H9 (cell line): ENCODE data around the gene CHCHD6. TPM values are rescaled to one million over a fixed set of nuclear protein-coding genes. Genes with fewer than 3 reads are reported as not detected.

Experiments
- DNase-seq: peaks from one replicate; pipeline ENCODE4 v3.0.0-alpha.2; 2017
- H2AFZ ChIP-seq: one replicate; pipeline ENCODE4 v1.6.1; 2013; ENCODE audit warnings: mild to moderate bottlenecking, low read length, control low read depth, moderate library complexity
- H2AK5ac ChIP-seq: 2 replicates; pipeline ENCODE4 v1.6.1; 2013; ENCODE audit warnings: low read length, control low read depth, mixed read lengths; ENCODE audit not compliant: insufficient read length
- H2BK120ac ChIP-seq: one replicate; pipeline ENCODE4 v1.6.1; 2013; ENCODE audit warnings: low read depth, mild to moderate bottlenecking, low read length, control low read depth, inconsistent platforms; ENCODE audit not compliant: poor library complexity, severe bottlenecking
- H2BK12ac ChIP-seq: 2 replicates; pipeline ENCODE4 v1.6.1; 2013; ENCODE audit warnings: low read length, control low read depth, mixed read lengths, low read depth; ENCODE audit not compliant: insufficient read length
- H2BK15ac ChIP-seq: 2 replicates; pipeline ENCODE4 v1.6.1; 2013; ENCODE audit warnings: low read depth, low read length, control low read depth
- H2BK20ac ChIP-seq: one replicate; pipeline ENCODE4 v1.6.1; 2013; ENCODE audit warnings: low read depth, mild to moderate bottlenecking, low read length, control low read depth, inconsistent platforms; ENCODE audit not compliant: poor library complexity, severe bottlenecking
- H2BK5ac ChIP-seq: 2 replicates; pipeline ENCODE4 v1.6.1; 2013; ENCODE audit warnings: low read length, control low read depth, mixed read lengths; ENCODE audit not compliant: insufficient read length
- H3K14ac ChIP-seq: 2 replicates; pipeline ENCODE4 v1.6.1; 2013; ENCODE audit warnings: low read length, control low read depth; ENCODE audit not compliant: insufficient read depth
- H3K18ac ChIP-seq: 2 replicates; pipeline ENCODE4 v1.6.1; 2013; ENCODE audit warnings: low read depth, mild to moderate bottlenecking, mixed read lengths, low read length, control low read depth; ENCODE audit not compliant: insufficient read length
- H3K23ac ChIP-seq: 2 replicates; pipeline ENCODE4 v1.6.1; 2013; ENCODE audit warnings: low read length, control low read depth, mixed read lengths, low read depth; ENCODE audit not compliant: insufficient read length
- H3K23me2 ChIP-seq: 2 replicates; pipeline ENCODE4 v1.6.1; 2013; ENCODE audit warnings: low read depth, mild to moderate bottlenecking, mixed read lengths, low read length, control low read depth; ENCODE audit not compliant: insufficient read length, poor library complexity, severe bottlenecking
- H3K27ac ChIP-seq: 2 replicates; pipeline ENCODE4 v1.5.1; 2013; ENCODE audit warnings: low read length, control low read depth, mixed read lengths, low read depth; ENCODE audit not compliant: insufficient read length
- H3K27me3 ChIP-seq: 2 replicates; pipeline ENCODE4 v1.6.1; 2013; ENCODE audit warnings: low read length, control low read depth, inconsistent platforms; ENCODE audit not compliant: insufficient read depth
- H3K4ac ChIP-seq: 2 replicates; pipeline ENCODE4 v1.6.1; 2013; ENCODE audit warnings: low read depth, mild to moderate bottlenecking, control low read depth, inconsistent platforms, low read length, moderate library complexity
- H3K4me1 ChIP-seq: 2 replicates; pipeline ENCODE4 v1.6.1; 2013; ENCODE audit warnings: low read length, control low read depth, inconsistent platforms; ENCODE audit not compliant: insufficient read depth
- H3K4me2 ChIP-seq: 2 replicates; pipeline ENCODE4 v1.6.1; 2013; ENCODE audit warnings: low read length, control low read depth, mixed read lengths; ENCODE audit not compliant: insufficient read length, insufficient read depth
- H3K56ac ChIP-seq: 2 replicates; pipeline ENCODE4 v1.6.1; 2013; ENCODE audit warnings: low read depth, mild to moderate bottlenecking, mixed read lengths, low read length, control low read depth; ENCODE audit not compliant: insufficient read length
- H3K79me1 ChIP-seq: 2 replicates; pipeline ENCODE4 v1.6.1; 2013; ENCODE audit warnings: low read depth, mild to moderate bottlenecking, moderate library complexity, low read length, control low read depth, inconsistent platforms; ENCODE audit not compliant: insufficient read depth, poor library complexity, severe bottlenecking
- H3K79me2 ChIP-seq: 2 replicates; pipeline ENCODE4 v1.6.1; 2013; ENCODE audit warnings: low read length, control low read depth, inconsistent platforms; ENCODE audit not compliant: insufficient read depth
- H3K9ac ChIP-seq: 2 replicates; pipeline ENCODE4 v1.6.1; 2013; ENCODE audit warnings: low read length, control low read depth, mixed read lengths; ENCODE audit not compliant: insufficient read length; ENCODE audit errors: extremely low read depth
- H3K9me3 ChIP-seq: one replicate; pipeline ENCODE4 v1.6.1; 2013; ENCODE audit warnings: low read depth, low read length, inconsistent platforms; ENCODE audit not compliant: control insufficient read depth
- H3T11ph ChIP-seq: one replicate; pipeline ENCODE4 v1.6.1; 2013; ENCODE audit warnings: mild to moderate bottlenecking, low read length, control low read depth, inconsistent platforms
- H4K20me1 ChIP-seq: one replicate; pipeline ENCODE4 v1.6.1; 2013; ENCODE audit not compliant: control insufficient read depth, insufficient read length, insufficient read depth
- H4K5ac ChIP-seq: 2 replicates; pipeline ENCODE4 v1.6.1; 2013; ENCODE audit warnings: low read depth, mild to moderate bottlenecking, mixed read lengths, low read length, control low read depth; ENCODE audit not compliant: insufficient read length
- H4K8ac ChIP-seq: replicated peaks from 2 replicates; pipeline ENCODE4 v1.6.1; 2013; ENCODE audit warnings: low read length, control low read depth, mixed read lengths, low read depth; ENCODE audit not compliant: insufficient read length
- H4K91ac ChIP-seq: 2 replicates; pipeline ENCODE4 v1.6.1; 2013; ENCODE audit warnings: low read depth, mild to moderate bottlenecking, moderate library complexity, mixed read lengths, low read length, control low read depth; ENCODE audit not compliant: insufficient read length
- H3K27ac Mint-ChIP-seq, 3 experiments: 2 replicates in 2 of 3; 3 replicates in 1 of 3; pipeline ENCODE4 v1.8.0; 2020 to 2021; ENCODE audit warnings: mixed read lengths in 3 of 3, mild to moderate bottlenecking in 1 of 3, moderate library complexity in 1 of 3
- H3K27me3 Mint-ChIP-seq: 2 replicates; pipeline ENCODE4 v1.8.0; 2021; ENCODE audit warnings: low read depth, mild to moderate bottlenecking, moderate library complexity, mixed read lengths
- H3K36me3 Mint-ChIP-seq, 3 experiments: 2 replicates in 2 of 3; 3 replicates in 1 of 3; pipeline ENCODE4 v1.8.0; 2020 to 2021; ENCODE audit warnings: low read depth in 3 of 3, mixed read lengths in 3 of 3; ENCODE audit not compliant: insufficient read depth in 1 of 3
- H3K4me1 Mint-ChIP-seq, 2 experiments: 2 replicates each; pipeline ENCODE4 v1.8.0; 2020; ENCODE audit warnings: mixed read lengths in 2 of 2
- H3K4me3 Mint-ChIP-seq, 2 experiments: 2 replicates in 1 of 2; 3 replicates in 1 of 2; pipeline ENCODE4 v1.8.0; 2020 to 2021; ENCODE audit warnings: mild to moderate bottlenecking in 2 of 2, mixed read lengths in 2 of 2, moderate library complexity in 1 of 2
- H3K9me3 Mint-ChIP-seq, 2 experiments: 2 replicates in 1 of 2; 3 replicates in 1 of 2; pipeline ENCODE4 v1.8.0; 2020; ENCODE audit warnings: mild to moderate bottlenecking in 2 of 2, mixed read lengths in 2 of 2, moderate library complexity in 1 of 2
- WGBS: extraction: QIAGEN DNeasy Blood & Tissue Kit; methylation state at CpG from one replicate; pipeline ENCODE4 v1.1.7; 2013; ENCODE audit warnings: missing lambda C conversion rate, low lambda C conversion rate, mixed read lengths; ENCODE audit not compliant: insufficient read length; ENCODE audit errors: extremely low coverage; 5-methylcytosine and 5-hydroxymethylcytosine counted together
- total RNA-seq: library from RNA; stranded (reverse); gene quantifications from 2 replicates; pipeline ENCODE4 v1.2.1, GENCODE V29; 2021
- TF ChIP-seq, protein P1 (sequence below): fragments of 200-600 bp; sonication (generic); conservative IDR thresholded peaks from 3 replicates; pipeline ENCODE4 v1.8.0; 2021; ENCODE audit warnings: antibody characterized with exemption, mild to moderate bottlenecking

The CHCHD6 gene
- total RNA-seq, 1 experiment from 2014 or later: 34.2 TPM

DNA sequence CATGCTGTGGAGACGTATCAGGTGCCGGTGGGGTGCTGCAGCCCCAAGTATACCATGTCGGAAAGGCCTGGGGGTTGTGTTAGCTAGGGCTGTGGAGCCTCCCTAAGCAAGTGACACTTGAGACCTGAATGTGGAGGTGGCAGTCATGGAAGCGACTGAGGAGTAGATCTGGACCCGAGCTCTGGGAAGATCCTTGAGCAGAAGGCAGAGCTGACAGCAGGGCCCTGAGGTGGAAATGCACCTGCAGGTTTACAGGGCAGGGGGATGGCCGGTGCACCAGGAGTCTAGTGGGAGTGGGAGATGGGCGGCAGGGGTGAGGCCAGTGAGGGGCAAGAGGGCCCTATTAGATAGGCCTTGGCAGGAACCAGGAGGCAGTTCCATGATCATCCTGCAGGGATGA, 187.1 kb downstream of the CHCHD6 start:
- Histone ChIP-seq H3K23ac (no peak overlapping the region), H4K5ac (no peak overlapping the region), H2BK12ac (no peak overlapping the region), H4K91ac (no peak overlapping the region), H3K9ac (no peak overlapping the region), H3K18ac (no peak overlapping the region), H2BK5ac (no peak overlapping the region), H3K4me1 (peaks cover 8% of the 10 kb centered on the region), H3K79me1 (no peaks in the 10 kb centered on the region), H3K4ac (no peak overlapping the region), H3K4me2 (no peak overlapping the region), H4K8ac (no peak overlapping the region), H3K14ac (no peak overlapping the region), H3T11ph (no peak overlapping the region), H3K9me3 (no peaks in the 10 kb centered on the region), H2BK20ac (no peak overlapping the region), H2AK5ac (no peak overlapping the region), H4K20me1 (no peaks in the 10 kb centered on the region), H3K56ac (no peak overlapping the region), H2BK15ac (no peak overlapping the region), H3K79me2 (no peaks in the 10 kb centered on the region), H2AFZ (no peak overlapping the region), H3K27ac (no peak overlapping the region), H3K27me3 (no peaks in the 10 kb centered on the region), H2BK120ac (no peak overlapping the region), H3K23me2 (no peaks in the 10 kb centered on the region)
- Mint-ChIP-seq H3K4me3 (no peak overlapping the region), H3K9me3 (no peaks in the 10 kb centered on the region), H3K27me3 (no peaks in the 10 kb centered on the region), H3K36me3 (peaks cover 0 to 8% (median 0%) of the 10 kb centered on the region in 3 experiments; a peak in 3 of 7 replicates), H3K27ac (peak overlapping the region in 2 of 3 experiments; percentile 56 to 59; a peak in 3 of 7 replicates), H3K4me1 (peaks cover 29 to 36% of the 10 kb centered on the region in 2 experiments)
- WGBS: no CpG with 5 or more reads among the region's 7 CpGs
- DNase-seq: no peak
- TF ChIP-seq, protein P1, sequence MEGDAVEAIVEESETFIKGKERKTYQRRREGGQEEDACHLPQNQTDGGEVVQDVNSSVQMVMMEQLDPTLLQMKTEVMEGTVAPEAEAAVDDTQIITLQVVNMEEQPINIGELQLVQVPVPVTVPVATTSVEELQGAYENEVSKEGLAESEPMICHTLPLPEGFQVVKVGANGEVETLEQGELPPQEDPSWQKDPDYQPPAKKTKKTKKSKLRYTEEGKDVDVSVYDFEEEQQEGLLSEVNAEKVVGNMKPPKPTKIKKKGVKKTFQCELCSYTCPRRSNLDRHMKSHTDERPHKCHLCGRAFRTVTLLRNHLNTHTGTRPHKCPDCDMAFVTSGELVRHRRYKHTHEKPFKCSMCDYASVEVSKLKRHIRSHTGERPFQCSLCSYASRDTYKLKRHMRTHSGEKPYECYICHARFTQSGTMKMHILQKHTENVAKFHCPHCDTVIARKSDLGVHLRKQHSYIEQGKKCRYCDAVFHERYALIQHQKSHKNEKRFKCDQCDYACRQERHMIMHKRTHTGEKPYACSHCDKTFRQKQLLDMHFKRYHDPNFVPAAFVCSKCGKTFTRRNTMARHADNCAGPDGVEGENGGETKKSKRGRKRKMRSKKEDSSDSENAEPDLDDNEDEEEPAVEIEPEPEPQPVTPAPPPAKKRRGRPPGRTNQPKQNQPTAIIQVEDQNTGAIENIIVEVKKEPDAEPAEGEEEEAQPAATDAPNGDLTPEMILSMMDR: no peak
